NB4 (cell line): ENCODE data around the gene PLBD2.

Experiments used
- CTCF ChIP-seq: IDR thresholded peaks from one replicate; pipeline ENCODE4 v1.5.1; 2012; ENCODE audit warnings: low read depth, low read length
- MAX ChIP-seq: IDR thresholded peaks from 2 replicates; pipeline ENCODE4 v1.6.1; 2011; ENCODE audit warnings: low read depth, low read length
- POLR2A ChIP-seq: IDR thresholded peaks from 2 replicates; pipeline ENCODE4 v1.6.1; 2011; ENCODE audit warnings: mild to moderate bottlenecking; ENCODE audit not compliant: insufficient read length; ENCODE audit errors: extremely low read depth

GRCh38 chr12:113395119-113395518, 36.7 kb downstream of the PLBD2 start:
- TF ChIP-seq POLR2A (no peak), CTCF (no peak), MAX (no peak)
